HepG2 (cell line): Measurements from ENCODE around the gene MTHFD1. TPM values are rescaled to one million over a fixed set of nuclear protein-coding genes. Genes with fewer than 3 reads are reported as not detected.

Experiments
- ATF7-NPFF ChIP-seq: sonication (generic); formaldehyde crosslinking; IDR thresholded peaks from 2 replicates; pipeline ENCODE4 v1.8.1; 2023; ENCODE audit warnings: mild to moderate bottlenecking, low read depth, missing genetic modification reagents, moderate library complexity
- GMEB1 ChIP-seq: sonication (generic); formaldehyde crosslinking; IDR thresholded peaks from 2 replicates; pipeline ENCODE4 v1.5.1; 2020; ENCODE audit warnings: missing genetic modification reagents, mild to moderate bottlenecking, borderline replicate concordance
- SNRNP70 ChIP-seq: fragments of 200-400 bp; formaldehyde crosslinking; IDR thresholded peaks from 2 replicates; pipeline ENCODE4 v1.6.1; 2017; ENCODE audit warnings: mild to moderate bottlenecking, low read depth, low read length, moderate library complexity
- TFDP2 ChIP-seq: sonication (generic); formaldehyde crosslinking; IDR thresholded peaks from 2 replicates; pipeline ENCODE4 v1.4.0; 2020; ENCODE audit warnings: missing genetic modification reagents
- ZNF143 ChIP-seq: sonication (generic); formaldehyde crosslinking; IDR thresholded peaks from 2 replicates; pipeline ENCODE4 v1.4.0; 2020; ENCODE audit warnings: missing genetic modification reagents
- ZNF407 ChIP-seq: sonication (generic); formaldehyde crosslinking; IDR thresholded peaks from one replicate; pipeline ENCODE4 v1.5.1; 2020; ENCODE audit warnings: mild to moderate bottlenecking, missing genetic modification reagents; ENCODE audit errors: not compliant biosample characterization
- ZNF543 ChIP-seq: sonication (generic); formaldehyde crosslinking; IDR thresholded peaks from 2 replicates; pipeline ENCODE4 v1.4.0; 2020; ENCODE audit warnings: mild to moderate bottlenecking, missing genetic modification reagents
- ZNF775 ChIP-seq: sonication (generic); formaldehyde crosslinking; IDR thresholded peaks from 2 replicates; pipeline ENCODE4 v1.4.0; 2020; ENCODE audit warnings: missing genetic modification reagents, mild to moderate bottlenecking, moderate library complexity, borderline replicate concordance
- polyA plus RNA-seq, 8 experiments: library from polyadenylated mRNA; depleted of rRNA in 3 of 8; stranded (reverse) in 7 of 8; unstranded in 1 of 8; fragments of >200 nt; fragmentation: Illumina TruSeq in 4 of 8; extraction: Trizol in 4 of 8; gene quantifications; 2 replicates each; pipeline versions ENCODE4 v1.2.1 to v1.2.3, GENCODE V29; 2011 to 2016; ENCODE audit warnings: low read depth in 4 of 8, missing spikeins in 1 of 8, mixed read lengths in 1 of 8; ENCODE audit not compliant: insufficient read depth in 1 of 8
- total RNA-seq, 5 experiments: library from RNA; depleted of rRNA; stranded (reverse); fragments of >200 nt; fragmentation: Illumina TruSeq; extraction: Trizol; gene quantifications; 2 replicates each; pipeline ENCODE4 v1.2.3, GENCODE V29; 2016; ENCODE audit warnings: low read depth in 1 of 5
- TF ChIP-seq, protein P1 (sequence below): fragments of 450-650 bp; IDR thresholded peaks from 2 replicates; pipeline ENCODE4 v1.6.1; 2017; ENCODE audit warnings: mild to moderate bottlenecking
- TF ChIP-seq, protein P2 (sequence below): IDR thresholded peaks from 2 replicates; pipeline ENCODE4 v1.4.0; 2020; ENCODE audit warnings: mild to moderate bottlenecking, missing genetic modification reagents

Gene MTHFD1
- total and polyA plus RNA-seq, 2 of the 13 experiments (the other 11 are each of a cell fraction or from before 2014, with no cell fraction given), result 31.0 to 106 TPM

DNA sequence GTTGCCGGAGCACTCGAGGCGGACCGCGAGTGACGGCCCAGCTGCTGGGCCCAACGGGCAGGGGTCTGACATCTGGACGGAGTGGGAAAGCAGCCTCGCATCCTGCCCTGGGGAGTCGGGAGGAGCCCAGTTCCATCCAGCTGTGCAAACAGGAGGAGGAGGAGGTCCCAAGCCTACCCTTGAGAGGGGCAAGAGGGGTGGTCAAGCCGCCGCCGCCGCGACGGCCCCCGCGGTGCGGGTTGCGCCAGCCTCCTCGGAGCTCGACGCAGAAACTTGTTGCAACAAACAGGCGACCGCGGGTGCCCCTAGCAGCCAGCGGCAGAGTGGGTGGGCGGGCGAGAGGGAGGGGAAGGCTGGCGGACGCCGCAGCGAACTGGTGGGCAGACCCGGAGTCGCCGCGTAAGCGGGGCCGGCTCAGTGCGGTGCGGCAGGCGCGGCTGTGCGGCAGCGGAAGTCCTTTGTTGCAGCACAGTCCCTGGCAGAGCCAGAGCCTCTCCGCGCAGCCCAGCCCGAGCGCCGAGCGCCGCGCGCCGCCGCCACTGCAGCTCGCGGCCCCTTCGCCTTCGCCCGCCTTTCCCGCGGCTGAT, 116.2 kb downstream of the MTHFD1 start, which contains the start of gene ZBTB1 (continued):
- TF ChIP-seq, protein P1, sequence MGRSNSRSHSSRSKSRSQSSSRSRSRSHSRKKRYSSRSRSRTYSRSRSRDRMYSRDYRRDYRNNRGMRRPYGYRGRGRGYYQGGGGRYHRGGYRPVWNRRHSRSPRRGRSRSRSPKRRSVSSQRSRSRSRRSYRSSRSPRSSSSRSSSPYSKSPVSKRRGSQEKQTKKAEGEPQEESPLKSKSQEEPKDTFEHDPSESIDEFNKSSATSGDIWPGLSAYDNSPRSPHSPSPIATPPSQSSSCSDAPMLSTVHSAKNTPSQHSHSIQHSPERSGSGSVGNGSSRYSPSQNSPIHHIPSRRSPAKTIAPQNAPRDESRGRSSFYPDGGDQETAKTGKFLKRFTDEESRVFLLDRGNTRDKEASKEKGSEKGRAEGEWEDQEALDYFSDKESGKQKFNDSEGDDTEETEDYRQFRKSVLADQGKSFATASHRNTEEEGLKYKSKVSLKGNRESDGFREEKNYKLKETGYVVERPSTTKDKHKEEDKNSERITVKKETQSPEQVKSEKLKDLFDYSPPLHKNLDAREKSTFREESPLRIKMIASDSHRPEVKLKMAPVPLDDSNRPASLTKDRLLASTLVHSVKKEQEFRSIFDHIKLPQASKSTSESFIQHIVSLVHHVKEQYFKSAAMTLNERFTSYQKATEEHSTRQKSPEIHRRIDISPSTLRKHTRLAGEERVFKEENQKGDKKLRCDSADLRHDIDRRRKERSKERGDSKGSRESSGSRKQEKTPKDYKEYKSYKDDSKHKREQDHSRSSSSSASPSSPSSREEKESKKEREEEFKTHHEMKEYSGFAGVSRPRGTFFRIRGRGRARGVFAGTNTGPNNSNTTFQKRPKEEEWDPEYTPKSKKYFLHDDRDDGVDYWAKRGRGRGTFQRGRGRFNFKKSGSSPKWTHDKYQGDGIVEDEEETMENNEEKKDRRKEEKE, result no peak
- TF ChIP-seq ZNF775 (no peak), ZNF543 (CRISPR knock-in tag) (no peak), SNRNP70 (no peak), ZNF407 (no peak), GMEB1 (CRISPR knock-in tag) (no peak), ATF7-NPFF (no peak; the same call in 1 of the 2 replicates), ZNF143 (CRISPR knock-in tag) (no peak), TFDP2 (CRISPR knock-in tag) (no peak)
- TF ChIP-seq, protein P2, sequence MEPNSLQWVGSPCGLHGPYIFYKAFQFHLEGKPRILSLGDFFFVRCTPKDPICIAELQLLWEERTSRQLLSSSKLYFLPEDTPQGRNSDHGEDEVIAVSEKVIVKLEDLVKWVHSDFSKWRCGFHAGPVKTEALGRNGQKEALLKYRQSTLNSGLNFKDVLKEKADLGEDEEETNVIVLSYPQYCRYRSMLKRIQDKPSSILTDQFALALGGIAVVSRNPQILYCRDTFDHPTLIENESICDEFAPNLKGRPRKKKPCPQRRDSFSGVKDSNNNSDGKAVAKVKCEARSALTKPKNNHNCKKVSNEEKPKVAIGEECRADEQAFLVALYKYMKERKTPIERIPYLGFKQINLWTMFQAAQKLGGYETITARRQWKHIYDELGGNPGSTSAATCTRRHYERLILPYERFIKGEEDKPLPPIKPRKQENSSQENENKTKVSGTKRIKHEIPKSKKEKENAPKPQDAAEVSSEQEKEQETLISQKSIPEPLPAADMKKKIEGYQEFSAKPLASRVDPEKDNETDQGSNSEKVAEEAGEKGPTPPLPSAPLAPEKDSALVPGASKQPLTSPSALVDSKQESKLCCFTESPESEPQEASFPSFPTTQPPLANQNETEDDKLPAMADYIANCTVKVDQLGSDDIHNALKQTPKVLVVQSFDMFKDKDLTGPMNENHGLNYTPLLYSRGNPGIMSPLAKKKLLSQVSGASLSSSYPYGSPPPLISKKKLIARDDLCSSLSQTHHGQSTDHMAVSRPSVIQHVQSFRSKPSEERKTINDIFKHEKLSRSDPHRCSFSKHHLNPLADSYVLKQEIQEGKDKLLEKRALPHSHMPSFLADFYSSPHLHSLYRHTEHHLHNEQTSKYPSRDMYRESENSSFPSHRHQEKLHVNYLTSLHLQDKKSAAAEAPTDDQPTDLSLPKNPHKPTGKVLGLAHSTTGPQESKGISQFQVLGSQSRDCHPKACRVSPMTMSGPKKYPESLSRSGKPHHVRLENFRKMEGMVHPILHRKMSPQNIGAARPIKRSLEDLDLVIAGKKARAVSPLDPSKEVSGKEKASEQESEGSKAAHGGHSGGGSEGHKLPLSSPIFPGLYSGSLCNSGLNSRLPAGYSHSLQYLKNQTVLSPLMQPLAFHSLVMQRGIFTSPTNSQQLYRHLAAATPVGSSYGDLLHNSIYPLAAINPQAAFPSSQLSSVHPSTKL (CRISPR knock-in tag), result peak; percentile 46; the same call in 1 of the 2 replicates
